A673 (cell line): ENCODE data around the gene CFAP58.

Experiments used
- CTCF ChIP-seq: fragments of 300-800, 200-600 bp; sonication (generic); conservative IDR thresholded peaks from 2 replicates; pipeline ENCODE4 v1.5.1; 2017; ENCODE audit warnings: low read depth, mild to moderate bottlenecking, antibody characterized with exemption, low read length, moderate library complexity, mixed read lengths
- EZH2 ChIP-seq: fragments of 200-600 bp; sonication (generic); IDR thresholded peaks from 2 replicates; pipeline ENCODE4 v1.6.1; 2017; ENCODE audit warnings: borderline replicate concordance, low read depth, mild to moderate bottlenecking, mixed read lengths, antibody characterized with exemption, low read length; ENCODE audit not compliant: poor library complexity, severe bottlenecking

- no peak for TF ChIP-seq CTCF
- TF ChIP-seq EZH2: no peak
Measured at GRCh38 chr10:104317726-104318299, 35.8 kb upstream of the CFAP58 start.
